H1 (cell line): ENCODE measurements around the gene TGM1. TPM values are rescaled to one million over a fixed set of nuclear protein-coding genes. Genes with fewer than 3 reads are reported as not detected.

Experiments used
- CTCF ChIA-PET: fragments of 300-600 bp; sonication (Branson Sonifier 250); formaldehyde crosslinking; loops from one replicate; lab custom pipeline; 2021; ENCODE audit not compliant: partially characterized antibody; lab: Charles Lee
- POLR2A ChIA-PET: fragments of 300-600 bp; sonication (Branson Sonifier 250); formaldehyde crosslinking; loops from one replicate; lab custom pipeline; 2021; ENCODE audit warnings: inconsistent platforms; ENCODE audit not compliant: partially characterized antibody; lab: Charles Lee
- DNase-seq, 2 experiments: peaks; one replicate each; pipeline versions ENCODE4 v3.0.0 to v3.0.0-alpha.2; 2010 to 2022; ENCODE audit warnings: low spot score in 2 of 2, low read depth in 1 of 2, mixed read lengths in 1 of 2
- FAIRE-seq: peaks from 2 replicates; lab custom pipeline; 2011; peaks lifted over from hg19 to GRCh38; lab: Jason Lieb, UNC
- H2AFZ ChIP-seq: 2 replicates; pipeline ENCODE4 v1.8.1; 2012; ENCODE audit warnings: low read length, inconsistent platforms
- H2AK5ac ChIP-seq: 2 replicates; pipeline ENCODE4 v1.6.1; 2013; ENCODE audit warnings: low read depth, low read length
- H2BK120ac ChIP-seq: replicated peaks from 2 replicates; pipeline ENCODE3; 2013; ENCODE audit warnings: low read depth, low read length, inconsistent platforms
- H2BK12ac ChIP-seq: 2 replicates; pipeline ENCODE4 v1.6.1; 2013; ENCODE audit warnings: low read depth, low read length
- H2BK15ac ChIP-seq: 2 replicates; pipeline ENCODE4 v1.6.1; 2013; ENCODE audit warnings: low read length
- H2BK20ac ChIP-seq: 2 replicates; pipeline ENCODE4 v1.6.1; 2013; ENCODE audit warnings: low read length
- H2BK5ac ChIP-seq: 2 replicates; pipeline ENCODE4 v1.6.1; 2013; ENCODE audit warnings: low read depth, low read length
- H3K14ac ChIP-seq: 2 replicates; pipeline ENCODE4 v1.6.1; 2013; ENCODE audit warnings: inconsistent platforms; ENCODE audit not compliant: insufficient read length
- H3K18ac ChIP-seq: 2 replicates; pipeline ENCODE4 v1.6.1; 2013; ENCODE audit warnings: low read length; ENCODE audit errors: extremely low read depth
- H3K23ac ChIP-seq: 2 replicates; pipeline ENCODE4 v1.6.1; 2013; ENCODE audit warnings: inconsistent platforms; ENCODE audit not compliant: insufficient read length
- H3K23me2 ChIP-seq: 2 replicates; pipeline ENCODE4 v1.6.1; 2013; ENCODE audit warnings: low read depth, low read length
- H3K27ac ChIP-seq: 2 replicates; pipeline ENCODE4 v1.6.1; 2011; ENCODE audit warnings: low read depth, low read length, inconsistent platforms
- H3K27me3 ChIP-seq, 4 experiments: replicated peaks in 1 of 4; 1 replicate in 1 of 4; 2 replicates in 3 of 4; pipeline versions ENCODE4 v1.6.1 to v1.8.1; 2011 to 2013; ENCODE audit warnings: low read length in 3 of 4, mild to moderate bottlenecking in 3 of 4, inconsistent platforms in 2 of 4, mixed read lengths in 2 of 4, moderate library complexity in 1 of 4; ENCODE audit not compliant: control insufficient read depth in 3 of 4, insufficient read depth in 3 of 4; ENCODE audit errors: extremely low read depth in 1 of 4
- H3K36me3 ChIP-seq, 4 experiments: 2 replicates each; pipeline versions ENCODE4 v1.6.1 to v1.8.1; 2011 to 2013; ENCODE audit warnings: mild to moderate bottlenecking in 4 of 4, low read length in 3 of 4, moderate library complexity in 2 of 4, control low read depth in 1 of 4, inconsistent platforms in 1 of 4; ENCODE audit not compliant: insufficient read depth in 4 of 4, control insufficient read depth in 2 of 4
- H3K4ac ChIP-seq: replicated peaks from 2 replicates; pipeline ENCODE3; 2013; ENCODE audit warnings: low read length, low read depth, mixed read lengths, inconsistent platforms; ENCODE audit not compliant: insufficient read length
- H3K4me1 ChIP-seq, 4 experiments: replicated peaks in 1 of 4; 1 replicate in 1 of 4; 2 replicates in 3 of 4; pipeline versions ENCODE4 v1.6.1 to v1.8.1; 2011 to 2013; ENCODE audit warnings: low read length in 3 of 4, inconsistent platforms in 2 of 4, mixed read lengths in 1 of 4; ENCODE audit not compliant: insufficient read depth in 4 of 4, control insufficient read depth in 3 of 4
- H3K4me2 ChIP-seq, 2 experiments: 2 replicates each; pipeline versions ENCODE4 v1.6.1 to v1.8.1; 2011 to 2013; ENCODE audit warnings: low read depth in 2 of 2, low read length in 2 of 2, control low read depth in 1 of 2, inconsistent platforms in 1 of 2, mild to moderate bottlenecking in 1 of 2; ENCODE audit not compliant: insufficient read depth in 1 of 2
- H3K4me3 ChIP-seq, 4 experiments: fragments of 200-600, 300-600 bp in 1 of 4; sonication (generic), shearing (Covaris generic), sonication (Bioruptor Twin) in 1 of 4; 2 replicates each; pipeline versions ENCODE4 v1.5.1 to v1.8.1; 2011 to 2016; ENCODE audit warnings: low read length in 4 of 4, low read depth in 3 of 4, control low read depth in 2 of 4, inconsistent platforms in 2 of 4, mild to moderate bottlenecking in 2 of 4, mixed read lengths in 1 of 4, moderate library complexity in 1 of 4; ENCODE audit not compliant: insufficient read depth in 2 of 4; ENCODE audit errors: extremely low read depth in 1 of 4
- H3K56ac ChIP-seq: replicated peaks from 2 replicates; pipeline ENCODE3; 2013; ENCODE audit warnings: low read depth, mild to moderate bottlenecking, mixed read lengths, low read length, inconsistent platforms; ENCODE audit not compliant: insufficient read length
- H3K79me1 ChIP-seq: 2 replicates; pipeline ENCODE4 v1.6.1; 2013; ENCODE audit warnings: low read depth, low read length, control low read depth
- H3K79me2 ChIP-seq, 2 experiments: 2 replicates each; pipeline versions ENCODE4 v1.6.1 to v1.8.1; 2012 to 2013; ENCODE audit warnings: low read length in 2 of 2, mild to moderate bottlenecking in 2 of 2, inconsistent platforms in 1 of 2; ENCODE audit not compliant: insufficient read depth in 2 of 2, control insufficient read depth in 1 of 2
- H3K9ac ChIP-seq, 4 experiments: replicated peaks in 1 of 4; 1 replicate in 1 of 4; 2 replicates in 3 of 4; pipeline versions ENCODE4 v1.6.1 to v1.8.1; 2011 to 2013; ENCODE audit warnings: low read depth in 3 of 4, low read length in 3 of 4, control low read depth in 2 of 4, mild to moderate bottlenecking in 2 of 4, moderate library complexity in 2 of 4, inconsistent platforms in 1 of 4; ENCODE audit errors: extremely low read depth in 1 of 4
- H3K9me3 ChIP-seq, 2 experiments: 2 replicates each; pipeline versions ENCODE4 v1.6.1 to v1.8.1; 2012 to 2013; ENCODE audit warnings: mild to moderate bottlenecking in 2 of 2, moderate library complexity in 2 of 2, control low read depth in 1 of 2, inconsistent platforms in 1 of 2, low read depth in 1 of 2, low read length in 1 of 2, mixed read lengths in 1 of 2; ENCODE audit not compliant: insufficient read depth in 2 of 2
- H4K20me1 ChIP-seq, 2 experiments: replicated peaks in 1 of 2; 2 replicates each; pipeline versions ENCODE3 to v1.8.1; 2011 to 2013; ENCODE audit warnings: inconsistent platforms in 2 of 2, low read length in 2 of 2, mild to moderate bottlenecking in 1 of 2; ENCODE audit not compliant: insufficient read depth in 2 of 2, control insufficient read depth in 1 of 2
- H4K5ac ChIP-seq: 2 replicates; pipeline ENCODE4 v1.6.1; 2013; ENCODE audit warnings: low read length, low read depth, mixed read lengths, inconsistent platforms; ENCODE audit not compliant: insufficient read length
- H4K8ac ChIP-seq: 2 replicates; pipeline ENCODE4 v1.8.0; 2013; ENCODE audit warnings: mild to moderate bottlenecking, moderate library complexity, low read length, inconsistent platforms; ENCODE audit not compliant: insufficient read depth; ENCODE audit errors: extremely low read depth
- H4K91ac ChIP-seq: replicated peaks from 2 replicates; pipeline ENCODE3; 2013; ENCODE audit warnings: low read length, mixed read lengths, inconsistent platforms; ENCODE audit not compliant: insufficient read length
- EP300 ChIP-seq, 2 experiments: IDR thresholded peaks; 1 replicate in 1 of 2; 2 replicates in 1 of 2; pipeline ENCODE4 v1.6.1; 2011 to 2012; ENCODE audit warnings: low read depth in 2 of 2, low read length in 2 of 2, mild to moderate bottlenecking in 2 of 2, borderline replicate concordance in 1 of 2, inconsistent platforms in 1 of 2, moderate library complexity in 1 of 2
- HDAC6 ChIP-seq: IDR thresholded peaks from one replicate; pipeline ENCODE4 v1.7.1; 2012; ENCODE audit warnings: low read depth, mild to moderate bottlenecking, inconsistent platforms, low read length, moderate library complexity
- JUN ChIP-seq: IDR thresholded peaks from 2 replicates; pipeline ENCODE4 v1.6.1; 2011; ENCODE audit warnings: low read depth, mild to moderate bottlenecking, improper control_type of control experiment, low read length
- KDM5A ChIP-seq: fragments of 200-600 bp; IDR thresholded peaks from 2 replicates; pipeline ENCODE4 v1.7.1; 2012; ENCODE audit warnings: mild to moderate bottlenecking, low read length, inconsistent platforms, mixed read lengths
- PHF8 ChIP-seq: fragments of 200-600 bp; sonication (generic); conservative IDR thresholded peaks from 2 replicates; pipeline ENCODE4 v1.7.1; 2012; ENCODE audit warnings: low read depth, mild to moderate bottlenecking, inconsistent platforms, low read length, moderate library complexity
- RBBP5 ChIP-seq: IDR thresholded peaks from 2 replicates; pipeline ENCODE4 v1.7.1; 2012; ENCODE audit warnings: low read depth, mild to moderate bottlenecking, inconsistent platforms, low read length, moderate library complexity, borderline replicate concordance
- SP4 ChIP-seq: IDR thresholded peaks from 2 replicates; pipeline ENCODE4 v1.6.1; 2012; ENCODE audit warnings: low read length, inconsistent platforms
- WGBS, 2 experiments: shearing (Covaris generic) in 1 of 2; methylation state at CpG; one replicate each; pipeline versions ENCODE4 v1.1.6 to v1.1.7; 2013 to 2015; ENCODE audit warnings: low lambda C conversion rate in 2 of 2, mixed read lengths in 2 of 2, inconsistent platforms in 1 of 2, low coverage in 1 of 2, missing lambda C conversion rate in 1 of 2; ENCODE audit not compliant: insufficient replicate concordance in 2 of 2, insufficient coverage in 1 of 2, insufficient read length in 1 of 2; ENCODE audit errors: extremely low coverage in 1 of 2, missing lambda C conversion rate in 1 of 2; 5-methylcytosine and 5-hydroxymethylcytosine counted together
- polyA plus RNA-seq, 7 experiments: library from polyadenylated mRNA; depleted of rRNA in 3 of 7; stranded (reverse) in 5 of 7; unstranded in 2 of 7; fragments of >200 nt in 5 of 7; fragments of 200-250 nt in 2 of 7; gene quantifications; 1 replicate in 5 of 7; 2 replicates in 1 of 7; 4 replicates in 1 of 7; pipeline versions ENCODE4 v1.2.1 to v1.2.3, GENCODE V29; 2011 to 2013; ENCODE audit warnings: missing spikeins in 2 of 7, mixed read lengths in 2 of 7
- total RNA-seq: library from RNA; stranded (reverse); fragmentation: NEBNext Ultra II Directional; extraction: Animal tissue kit (Norgen Biotek cat#: 25700); gene quantifications from 2 replicates; pipeline ENCODE4 v1.2.1, GENCODE V29; 2021
- TF ChIP-seq, protein P1 (sequence below), 3 experiments: IDR thresholded peaks; 1 replicate in 2 of 3; 2 replicates in 1 of 3; pipeline versions ENCODE4 v1.5.1 to v1.6.1; 2011; ENCODE audit warnings: low read length in 3 of 3, mild to moderate bottlenecking in 3 of 3, inconsistent platforms in 2 of 3, low read depth in 1 of 3, moderate library complexity in 1 of 3; ENCODE audit not compliant: insufficient read depth in 1 of 3; ENCODE audit errors: control extremely low read depth in 1 of 3

TGM1 gene
- total and polyA plus RNA-seq, 2 of the 8 experiments (the other 6 are each of a cell fraction or from before 2014, with no cell fraction given): 1.8 to 2.2 TPM

DNA sequence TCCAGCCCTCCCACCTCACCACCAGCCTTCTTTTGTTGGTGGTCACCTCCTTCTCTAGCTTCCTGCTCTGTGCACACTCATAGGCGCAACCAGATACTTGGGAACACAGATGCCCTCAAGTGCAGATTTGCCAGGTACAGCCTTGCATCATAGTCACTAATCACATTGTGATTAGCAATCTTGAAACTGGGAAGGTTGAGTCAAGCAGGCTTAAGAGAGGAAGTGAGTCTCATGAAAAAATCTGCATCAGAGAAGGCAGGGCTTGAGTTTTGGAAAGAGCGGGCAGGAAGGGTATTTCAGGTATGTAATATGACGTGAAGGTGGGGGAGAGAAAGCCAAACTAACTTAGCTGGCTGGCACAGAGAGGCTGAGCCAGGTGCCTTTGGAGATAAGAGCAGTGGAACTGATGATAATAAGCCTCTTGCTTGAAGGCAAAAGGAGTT lies 11.1 kb upstream of the TGM1 start:
- Histone ChIP-seq H3K14ac (no peak overlapping the region), H2BK15ac (no peak overlapping the region), H2BK20ac (no peak overlapping the region), H3K23ac (no peak overlapping the region), H3K36me3 (no peaks in the 10 kb centered on the region), H4K20me1 (no peaks in the 10 kb centered on the region), H2AFZ (no peak overlapping the region), H3K56ac (no peak overlapping the region), H2BK12ac (no peak overlapping the region), H3K79me2 (no peaks in the 10 kb centered on the region), H2BK120ac (no peak overlapping the region), H4K8ac (no peak overlapping the region), H3K79me1 (no peaks in the 10 kb centered on the region), H3K4ac (no peak overlapping the region), H3K4me2 (no peak overlapping the region), H3K9ac (no peak overlapping the region), H3K27me3 (no peaks in the 10 kb centered on the region; a peak in 1 of 7 replicates), H3K4me1 (peaks cover 0 to 4% (median 2%) of the 10 kb centered on the region in 4 experiments; a peak in 3 of 7 replicates), H3K27ac (no peak overlapping the region), H4K91ac (no peak overlapping the region), H2BK5ac (no peak overlapping the region), H3K18ac (no peak overlapping the region), H4K5ac (no peak overlapping the region), H2AK5ac (no peak overlapping the region), H3K9me3 (no peaks in the 10 kb centered on the region), H3K4me3 (no peak overlapping the region), H3K23me2 (peaks cover 4% of the 10 kb centered on the region)
- DNase-seq: no peak
- ChIA-PET CTCF (interaction anchor here (0.8 to 8.6 kb wide), 13 partner anchors 9 to 39 kb away, joined by 3 to 94 read pairs (median 4); partner anchors contain the start of genes DHRS1 and NOP9), POLR2A (interaction anchor here (0.9 to 2.6 kb wide), 5 partner anchors 18 to 29 kb away, joined by 3 to 7 read pairs (median 3); partner anchors contain the start of genes DHRS1 and NOP9)
- WGBS, 2 experiments: 86% methylated on average over 3 of the region's 3 CpGs; no CpG with 5 or more reads in 1 of the 2 experiments
- no peak for FAIRE-seq
- TF ChIP-seq KDM5A: no peak
- no peak for TF ChIP-seq JUN
- TF ChIP-seq SP4: no peak
- TF ChIP-seq, protein P1, sequence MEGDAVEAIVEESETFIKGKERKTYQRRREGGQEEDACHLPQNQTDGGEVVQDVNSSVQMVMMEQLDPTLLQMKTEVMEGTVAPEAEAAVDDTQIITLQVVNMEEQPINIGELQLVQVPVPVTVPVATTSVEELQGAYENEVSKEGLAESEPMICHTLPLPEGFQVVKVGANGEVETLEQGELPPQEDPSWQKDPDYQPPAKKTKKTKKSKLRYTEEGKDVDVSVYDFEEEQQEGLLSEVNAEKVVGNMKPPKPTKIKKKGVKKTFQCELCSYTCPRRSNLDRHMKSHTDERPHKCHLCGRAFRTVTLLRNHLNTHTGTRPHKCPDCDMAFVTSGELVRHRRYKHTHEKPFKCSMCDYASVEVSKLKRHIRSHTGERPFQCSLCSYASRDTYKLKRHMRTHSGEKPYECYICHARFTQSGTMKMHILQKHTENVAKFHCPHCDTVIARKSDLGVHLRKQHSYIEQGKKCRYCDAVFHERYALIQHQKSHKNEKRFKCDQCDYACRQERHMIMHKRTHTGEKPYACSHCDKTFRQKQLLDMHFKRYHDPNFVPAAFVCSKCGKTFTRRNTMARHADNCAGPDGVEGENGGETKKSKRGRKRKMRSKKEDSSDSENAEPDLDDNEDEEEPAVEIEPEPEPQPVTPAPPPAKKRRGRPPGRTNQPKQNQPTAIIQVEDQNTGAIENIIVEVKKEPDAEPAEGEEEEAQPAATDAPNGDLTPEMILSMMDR (IDR thresholded peaks at IDR 0.05; ENCODE audit: control extremely low read depth in 1 of 3, insufficient read depth in 1 of 3, low read depth in 1 of 3, low read length in 3 of 3): no peak
- TF ChIP-seq RBBP5: no peak
- TF ChIP-seq PHF8: no peak
- no peak for TF ChIP-seq HDAC6
- no peak for TF ChIP-seq EP300 (IDR thresholded peaks at IDR 0.05; ENCODE audit: borderline replicate concordance in 1 of 2, low read depth in 2 of 2, low read length in 2 of 2)
